ENCODE results near the gene ERBB4.

GRCh38 chr2:212539072-212539880, 674 bp upstream of the ERBB4 start:
- TF ChIP-seq CTCF (conservative IDR thresholded peaks at IDR 0.05; ENCODE audit: low read depth, low read length): no peak
- no peak for TF ChIP-seq EZH2 (IDR thresholded peaks at IDR 0.05; ENCODE audit: borderline replicate concordance, low read depth, low read length, poor library complexity, severe bottlenecking)
